Activated T-helper 2 cell treated with anti-CD3 and anti-CD28 coated beads, Interferon-gamma antibody, Interleukin-2, Interleukin-4, amounts not matched to agents 10 μg/mL and 5 μg/mL and 100 μg/mL, durations not matched to agents 14 hours and 24 hours and 36 hours (primary cell): ENCODE results near the gene OSBPL10. TPM values are rescaled to one million over a fixed set of nuclear protein-coding genes. Genes with fewer than 3 reads are reported as not detected.

Source experiments
- DNase-seq: peaks from one replicate; pipeline ENCODE4 v3.0.0; 2021; ENCODE audit warnings: low spot score
- H3K27ac Mint-ChIP-seq: one replicate; pipeline ENCODE4 v1.8.0; 2021; ENCODE audit warnings: mixed read lengths
- H3K27me3 Mint-ChIP-seq: one replicate; pipeline ENCODE4 v1.8.0; 2021; ENCODE audit warnings: low read depth, mixed read lengths
- H3K36me3 Mint-ChIP-seq: one replicate; pipeline ENCODE4 v1.8.0; 2021; ENCODE audit warnings: low read depth, mixed read lengths
- H3K4me1 Mint-ChIP-seq: one replicate; pipeline ENCODE4 v1.8.0; 2021; ENCODE audit warnings: low read depth, mixed read lengths
- H3K4me3 Mint-ChIP-seq: one replicate; pipeline ENCODE4 v1.8.0; 2021; ENCODE audit warnings: low read depth, mild to moderate bottlenecking, moderate library complexity, mixed read lengths
- H3K9me3 Mint-ChIP-seq: one replicate; pipeline ENCODE4 v1.8.0; 2021; ENCODE audit warnings: mixed read lengths
- intact Hi-C: fragments of 100-400 bp; cut with micrococcal nuclease; formaldehyde crosslinking; loops from one replicate; pipeline ENCODE4 v1.15.1; 2023
- total RNA-seq: library from RNA; stranded (reverse); gene quantifications from 2 replicates; pipeline ENCODE4 v1.2.3, GENCODE V29; 2022

Gene OSBPL10
- total RNA-seq, 1 donor from 2014 or later, result 42.5 TPM

GRCh38 chr3:31815006-31815405 is 166.1 kb downstream of the OSBPL10 start:
- no peaks in the 10 kb centered on the region for H3K27me3 Mint-ChIP-seq
- H3K9me3 Mint-ChIP-seq, result no peaks in the 10 kb centered on the region
- no peaks in the 10 kb centered on the region for H3K4me1 Mint-ChIP-seq
- no peak for DNase-seq
- H3K27ac Mint-ChIP-seq, result no peak overlapping the region
- intact Hi-C loops, result no loop called here
- H3K4me3 Mint-ChIP-seq, result no peak overlapping the region
- H3K36me3 Mint-ChIP-seq, result no peaks in the 10 kb centered on the region

- Mint-ChIP-seq H3K36me3 (no peaks in the 10 kb centered on the region), H3K9me3 (no peaks in the 10 kb centered on the region), H3K27ac (no peak overlapping the region), H3K4me3 (no peak overlapping the region), H3K27me3 (no peaks in the 10 kb centered on the region), H3K4me1 (no peaks in the 10 kb centered on the region)
- intact Hi-C loops, result no loop called here
- no peak for DNase-seq
Measured at GRCh38 chr3:31813686-31814085, 167.4 kb downstream of the OSBPL10 start.

GRCh38 chr3:31813197-31813596 is 167.9 kb downstream of the OSBPL10 start:
- intact Hi-C loops, result no loop called here
- Mint-ChIP-seq H3K27me3 (no peaks in the 10 kb centered on the region), H3K9me3 (no peaks in the 10 kb centered on the region), H3K27ac (no peak overlapping the region), H3K36me3 (no peaks in the 10 kb centered on the region), H3K4me1 (no peaks in the 10 kb centered on the region), H3K4me3 (no peak overlapping the region)
- DNase-seq, result no peak

- Mint-ChIP-seq H3K4me3 (no peak overlapping the region), H3K4me1 (no peaks in the 10 kb centered on the region), H3K9me3 (no peaks in the 10 kb centered on the region), H3K27ac (no peak overlapping the region), H3K27me3 (no peaks in the 10 kb centered on the region), H3K36me3 (no peaks in the 10 kb centered on the region)
- DNase-seq, result no peak
- intact Hi-C loops, result no loop called here
Measured at GRCh38 chr3:31810991-31811433, 170.1 kb downstream of the OSBPL10 start.

DNA sequence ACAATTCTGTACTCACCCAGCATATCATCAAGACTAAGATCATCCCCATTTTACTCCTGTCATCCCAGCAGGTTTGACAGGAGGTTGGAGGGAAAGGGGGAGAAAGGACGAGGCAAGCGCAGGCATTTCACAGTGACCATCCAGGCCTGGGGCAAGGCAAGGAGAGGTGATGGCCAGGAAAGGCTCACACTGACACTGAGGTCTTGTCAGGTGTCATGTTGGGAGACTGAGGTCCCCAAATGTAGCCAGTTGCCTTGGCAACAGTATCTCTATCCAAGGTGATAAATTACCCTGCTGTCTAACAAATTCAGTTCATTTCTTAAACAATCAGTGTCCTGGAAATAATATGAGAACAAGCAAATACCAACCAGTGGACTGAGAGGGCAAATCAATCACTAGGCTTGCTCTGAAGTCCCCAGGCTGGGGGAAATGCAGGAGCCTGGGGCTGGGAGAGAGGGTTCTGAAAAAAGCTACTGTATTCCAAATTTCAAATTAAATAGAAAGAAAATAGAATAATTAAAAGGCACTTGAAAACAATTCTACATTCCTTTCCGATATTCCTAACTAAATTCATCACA is 172.8 kb downstream of the OSBPL10 start:
- no peaks in the 10 kb centered on the region for H3K27me3 Mint-ChIP-seq
- H3K27ac Mint-ChIP-seq, result no peak overlapping the region
- H3K9me3 Mint-ChIP-seq, result no peaks in the 10 kb centered on the region
- intact Hi-C loops, result no loop called here
- H3K4me1 Mint-ChIP-seq, result no peaks in the 10 kb centered on the region
- H3K36me3 Mint-ChIP-seq, result no peaks in the 10 kb centered on the region
- no peak overlapping the region for H3K4me3 Mint-ChIP-seq
- no peak for DNase-seq

DNA sequence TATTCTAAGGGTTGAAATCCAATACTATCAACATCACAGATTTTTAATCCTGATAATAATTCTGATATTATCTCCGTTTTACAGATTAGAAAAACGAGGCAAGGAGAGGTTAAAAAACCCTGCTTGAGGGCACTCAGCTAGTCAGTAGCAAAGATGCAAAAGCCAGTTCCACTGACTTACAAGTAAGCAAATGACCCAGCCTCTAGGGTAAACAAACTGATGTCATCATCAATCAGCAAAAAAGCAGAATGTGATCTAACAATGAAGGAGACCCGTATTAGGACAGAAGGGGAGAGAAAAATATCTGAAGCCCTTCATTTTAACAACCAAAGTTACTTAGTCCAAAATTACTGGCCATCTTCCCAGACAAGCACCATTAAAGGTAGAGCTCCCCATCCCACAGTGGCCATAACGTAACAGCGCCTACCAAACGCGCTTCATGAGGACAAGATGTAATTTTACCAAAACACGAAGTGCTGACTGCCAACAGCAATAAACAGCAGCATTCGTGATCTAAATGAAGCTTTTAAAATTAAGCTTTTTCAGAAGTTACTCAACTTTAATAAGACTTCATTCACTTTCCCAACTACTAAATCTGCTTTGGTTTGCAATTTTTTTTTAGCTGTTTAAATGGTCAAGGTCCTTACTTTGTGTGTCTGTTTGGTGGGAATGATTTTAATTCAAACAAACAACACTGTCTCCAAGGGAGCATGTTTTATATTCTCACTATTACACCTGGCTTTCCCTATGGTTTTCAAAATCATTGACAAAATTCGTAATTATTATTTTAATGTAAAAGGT is 176.6 kb downstream of the OSBPL10 start:
- Mint-ChIP-seq H3K27me3 (no peaks in the 10 kb centered on the region), H3K9me3 (no peaks in the 10 kb centered on the region), H3K27ac (no peak overlapping the region), H3K4me3 (no peak overlapping the region), H3K4me1 (no peaks in the 10 kb centered on the region), H3K36me3 (no peaks in the 10 kb centered on the region)
- no peak for DNase-seq
- intact Hi-C loops, result no loop called here

GRCh38 chr3:31802981-31803740 is 177.9 kb downstream of the OSBPL10 start:
- H3K27ac Mint-ChIP-seq, result no peak overlapping the region
- no peaks in the 10 kb centered on the region for H3K4me1 Mint-ChIP-seq
- intact Hi-C loops, result no loop called here
- H3K27me3 Mint-ChIP-seq, result no peaks in the 10 kb centered on the region
- H3K4me3 Mint-ChIP-seq, result no peak overlapping the region
- no peaks in the 10 kb centered on the region for H3K9me3 Mint-ChIP-seq
- H3K36me3 Mint-ChIP-seq, result no peaks in the 10 kb centered on the region
- no peak for DNase-seq

DNA sequence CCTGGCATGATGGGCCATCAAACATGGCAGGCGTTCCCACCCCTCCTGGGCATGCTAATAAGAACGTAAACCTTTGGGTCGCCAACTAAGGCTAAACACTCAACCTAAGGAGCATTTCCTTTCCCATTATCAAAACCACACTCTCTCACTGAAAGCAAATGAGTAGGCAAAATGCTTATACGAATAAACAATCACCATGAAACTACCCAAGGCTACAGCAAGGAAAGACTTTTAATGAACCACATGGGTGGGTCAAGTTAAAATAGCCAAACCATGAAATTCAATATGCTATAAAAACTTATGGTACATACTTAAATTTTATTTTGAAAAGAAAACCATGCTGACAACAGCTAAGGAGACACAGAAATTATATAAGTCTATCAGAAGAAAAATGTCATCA is 180.6 kb downstream of the OSBPL10 start:
- intact Hi-C loops, result no loop called here
- Mint-ChIP-seq H3K9me3 (no peaks in the 10 kb centered on the region), H3K36me3 (no peaks in the 10 kb centered on the region), H3K27ac (no peak overlapping the region), H3K4me3 (no peak overlapping the region), H3K4me1 (no peaks in the 10 kb centered on the region), H3K27me3 (no peaks in the 10 kb centered on the region)
- no peak for DNase-seq

DNA sequence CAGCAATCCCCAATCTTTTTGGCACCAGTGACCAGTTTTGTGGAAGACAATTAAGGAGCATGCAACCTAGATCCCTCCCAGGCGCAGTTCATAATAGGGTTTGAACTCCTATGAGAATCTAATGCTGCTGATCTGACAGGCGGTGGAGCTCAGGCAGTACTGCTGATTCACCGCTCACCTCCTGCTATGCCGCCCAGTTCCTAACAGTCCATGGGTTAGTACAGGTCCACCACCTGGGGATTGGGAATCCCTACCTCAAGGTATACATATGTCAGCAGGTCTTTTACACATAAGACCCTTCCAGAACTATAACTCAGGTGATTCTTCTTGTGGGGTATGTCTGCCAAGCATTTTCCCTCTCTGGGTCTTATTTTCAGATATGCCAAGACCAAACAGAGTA is 182.2 kb downstream of the OSBPL10 start:
- no peaks in the 10 kb centered on the region for H3K4me1 Mint-ChIP-seq
- H3K9me3 Mint-ChIP-seq, result no peaks in the 10 kb centered on the region
- DNase-seq, result no peak
- no peak overlapping the region for H3K4me3 Mint-ChIP-seq
- no peaks in the 10 kb centered on the region for H3K27me3 Mint-ChIP-seq
- intact Hi-C loops, result no loop called here
- no peak overlapping the region for H3K27ac Mint-ChIP-seq
- H3K36me3 Mint-ChIP-seq, result no peaks in the 10 kb centered on the region

DNA sequence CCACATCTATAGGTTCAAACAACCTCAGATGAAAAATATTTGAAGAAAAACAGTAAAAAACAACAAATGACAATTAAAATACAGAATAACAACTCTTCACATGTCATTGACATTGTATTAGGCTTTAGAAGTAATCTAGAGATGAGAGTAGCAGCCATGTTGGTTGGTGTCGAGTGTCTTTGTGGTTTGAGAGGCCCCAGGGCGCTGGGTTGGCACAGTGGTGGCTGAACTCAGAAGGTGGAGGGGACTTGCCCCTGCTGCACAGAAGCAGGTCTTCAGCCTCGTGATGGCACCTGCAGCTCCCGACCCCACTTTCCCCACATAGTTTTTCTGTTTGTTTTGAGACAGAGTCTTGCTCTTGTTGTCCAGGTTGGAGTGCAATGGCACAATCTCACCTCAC is 187.2 kb downstream of the OSBPL10 start:
- intact Hi-C loops, result no loop called here
- Mint-ChIP-seq H3K27me3 (peaks cover 4% of the 10 kb centered on the region), H3K27ac (no peak overlapping the region), H3K36me3 (no peaks in the 10 kb centered on the region), H3K4me3 (no peak overlapping the region), H3K9me3 (no peaks in the 10 kb centered on the region), H3K4me1 (no peaks in the 10 kb centered on the region)
- DNase-seq, result no peak

GRCh38 chr3:31791090-31791430 is 190.0 kb downstream of the OSBPL10 start:
- H3K36me3 Mint-ChIP-seq, result no peaks in the 10 kb centered on the region
- H3K27me3 Mint-ChIP-seq, result peaks cover 4% of the 10 kb centered on the region
- intact Hi-C loops, result no loop called here
- no peaks in the 10 kb centered on the region for H3K9me3 Mint-ChIP-seq
- DNase-seq, result no peak
- H3K4me1 Mint-ChIP-seq, result no peaks in the 10 kb centered on the region
- H3K4me3 Mint-ChIP-seq, result no peak overlapping the region
- no peak overlapping the region for H3K27ac Mint-ChIP-seq

DNA sequence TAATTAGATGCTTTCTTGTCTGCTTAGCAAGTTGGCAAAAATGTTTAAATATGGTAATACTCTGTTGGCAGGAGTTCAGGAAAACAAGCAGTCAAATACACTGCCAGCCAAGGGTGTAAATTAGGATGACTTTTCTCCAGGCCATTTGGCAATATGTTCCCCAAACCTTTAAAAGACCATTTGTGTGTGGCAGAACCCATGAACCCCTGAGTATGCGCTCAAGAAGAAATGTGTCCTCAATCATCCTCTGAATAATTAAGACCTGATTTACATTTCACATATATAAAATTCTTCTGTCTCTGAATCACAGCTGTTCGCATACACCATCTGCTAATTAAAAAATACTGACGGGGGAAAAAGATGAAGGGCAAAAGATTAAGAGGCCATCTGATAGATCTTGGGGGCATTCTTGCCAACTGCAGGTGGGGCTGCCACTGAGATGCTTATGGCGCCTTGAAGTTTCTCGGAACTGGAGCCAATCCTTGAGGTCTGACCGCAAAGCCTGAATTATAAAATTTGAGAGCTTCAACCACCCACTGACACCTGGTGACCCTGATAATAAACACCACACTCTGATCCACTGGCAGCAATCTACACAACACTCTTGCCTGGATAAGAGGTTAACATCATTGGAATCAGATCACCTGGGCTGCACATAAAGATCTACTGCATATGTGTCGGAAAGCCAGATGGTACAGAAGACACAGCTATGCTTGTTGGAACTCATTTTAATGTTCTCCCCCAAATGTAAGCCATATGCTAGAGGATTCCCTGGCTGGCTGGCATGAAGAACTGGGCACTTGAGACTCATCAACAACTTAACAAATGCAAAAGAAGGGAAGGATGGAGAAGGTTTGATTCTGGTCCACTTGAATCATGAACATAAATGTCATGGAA is 190.6 kb downstream of the OSBPL10 start:
- no peaks in the 10 kb centered on the region for H3K9me3 Mint-ChIP-seq
- no peaks in the 10 kb centered on the region for H3K4me1 Mint-ChIP-seq
- intact Hi-C loops, result no loop called here
- DNase-seq, result no peak
- H3K27ac Mint-ChIP-seq, result no peak overlapping the region
- H3K4me3 Mint-ChIP-seq, result no peak overlapping the region
- H3K27me3 Mint-ChIP-seq, result peaks cover 4% of the 10 kb centered on the region
- no peaks in the 10 kb centered on the region for H3K36me3 Mint-ChIP-seq
